Activated CD4-positive, alpha-beta T cell treated with anti-CD3 and anti-CD28 coated beads, Interleukin-2, Interleukin-6, amounts not matched to agents 100 ng/mL and 50 ng/mL, durations not matched to agents 16 hours and 8 hours (primary cell): ENCODE results near the gene DNM1.

Experiments
- DNase-seq: peaks from one replicate; pipeline ENCODE4 v3.0.0-alpha.2; 2020

Gene DNM1

DNA sequence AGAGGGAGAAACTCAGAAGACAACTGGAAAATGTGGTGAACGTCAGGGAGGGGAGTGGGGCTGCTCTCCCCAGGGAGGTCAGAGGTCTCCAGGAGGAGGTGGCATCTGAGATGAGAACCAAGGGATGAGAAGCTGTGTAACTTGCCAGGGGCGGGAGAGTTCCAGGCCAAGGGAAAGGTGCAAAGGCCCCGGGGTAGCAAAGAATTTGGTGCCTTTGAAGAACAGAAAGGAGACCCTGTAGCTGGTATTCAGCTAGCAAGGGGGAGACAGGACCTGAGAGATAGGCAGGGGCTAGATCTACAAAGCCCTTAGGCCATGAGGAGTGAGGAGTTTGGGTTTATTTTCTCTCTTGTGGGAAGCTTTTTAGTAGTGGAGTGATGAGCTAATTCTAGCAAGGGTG is 3.3 kb downstream of the DNM1 start:
- DNase-seq, result no peak

- no peak for DNase-seq
Observed at GRCh38 chr9:128206916-128207910, 4.0 kb downstream of the DNM1 start.

DNA sequence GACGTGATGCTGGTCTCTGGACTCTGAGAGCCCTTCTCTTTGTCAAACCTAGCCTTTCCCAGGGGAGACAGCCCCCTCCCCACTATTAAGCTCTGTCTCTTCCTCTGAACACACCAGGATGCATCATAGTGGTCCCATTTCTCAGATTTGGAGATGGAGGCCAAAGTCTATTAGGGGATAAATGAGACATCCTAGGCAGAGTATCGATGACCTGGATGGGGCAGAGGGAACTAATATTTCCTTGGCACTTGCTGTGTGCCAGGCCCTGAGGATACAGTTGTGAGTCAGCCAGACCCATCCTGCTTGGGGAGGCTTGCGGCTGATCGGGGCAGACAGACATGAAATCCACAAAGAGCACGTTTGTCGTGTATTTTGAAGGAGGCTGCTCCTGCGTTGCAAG is 5.2 kb downstream of the DNM1 start:
- no peak for DNase-seq

- DNase-seq, result no peak
Observed at GRCh38 chr9:128208946-128209669, 5.9 kb downstream of the DNM1 start.

- no peak for DNase-seq
Observed at GRCh38 chr9:128211186-128211980, 8.2 kb downstream of the DNM1 start.

DNA sequence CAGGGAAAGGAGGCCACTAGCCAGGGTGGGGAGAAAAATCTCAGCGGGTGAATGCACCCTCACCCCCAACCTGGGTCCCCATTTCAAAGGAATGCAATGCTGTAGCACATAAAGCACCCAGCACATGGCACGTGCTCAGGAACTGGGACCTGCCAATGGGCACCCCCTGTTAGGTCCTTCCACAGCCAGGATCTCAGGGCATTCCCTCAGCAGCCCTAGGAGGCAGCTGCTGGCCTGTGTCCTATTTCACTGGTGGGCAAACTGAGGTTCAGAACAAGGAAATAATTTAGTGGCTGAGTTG is 8.8 kb downstream of the DNM1 start:
- DNase-seq, result no peak

DNA sequence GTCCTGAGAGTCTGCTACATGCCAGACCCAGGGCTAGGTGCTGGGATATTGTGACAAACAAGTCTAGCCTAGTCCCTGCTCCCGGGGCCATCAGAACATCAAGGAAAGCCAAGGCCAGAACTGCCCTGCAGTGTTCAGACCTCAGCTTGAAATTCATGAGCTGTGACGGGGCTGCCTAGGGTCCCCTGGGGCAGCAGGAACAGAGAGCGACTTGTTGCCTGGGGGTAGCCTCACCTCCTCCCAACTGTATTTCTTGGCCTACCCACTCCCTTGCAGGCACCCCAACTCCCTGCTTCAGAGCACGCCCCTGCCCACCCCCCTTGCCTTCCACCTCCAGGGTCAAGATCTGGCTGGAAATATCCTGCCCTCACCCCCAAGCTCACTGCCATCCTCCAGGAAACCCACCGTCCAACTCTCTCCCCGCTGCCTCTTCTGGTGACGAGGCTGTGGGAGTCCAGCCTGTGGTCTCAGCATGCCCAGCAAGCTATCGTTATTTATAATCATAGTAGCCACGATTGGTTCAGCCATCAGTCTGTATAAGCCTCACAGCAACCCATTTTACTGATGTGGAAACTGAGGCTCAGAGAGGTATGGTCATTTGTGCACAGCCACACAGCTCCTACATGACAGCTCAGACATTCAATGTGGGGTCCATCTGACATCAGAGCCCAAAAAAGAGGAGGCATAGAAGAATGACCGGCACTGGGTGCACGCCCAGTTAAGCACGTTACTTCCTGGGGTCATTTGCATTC is 10.7 kb downstream of the DNM1 start:
- DNase-seq, result no peak

DNA sequence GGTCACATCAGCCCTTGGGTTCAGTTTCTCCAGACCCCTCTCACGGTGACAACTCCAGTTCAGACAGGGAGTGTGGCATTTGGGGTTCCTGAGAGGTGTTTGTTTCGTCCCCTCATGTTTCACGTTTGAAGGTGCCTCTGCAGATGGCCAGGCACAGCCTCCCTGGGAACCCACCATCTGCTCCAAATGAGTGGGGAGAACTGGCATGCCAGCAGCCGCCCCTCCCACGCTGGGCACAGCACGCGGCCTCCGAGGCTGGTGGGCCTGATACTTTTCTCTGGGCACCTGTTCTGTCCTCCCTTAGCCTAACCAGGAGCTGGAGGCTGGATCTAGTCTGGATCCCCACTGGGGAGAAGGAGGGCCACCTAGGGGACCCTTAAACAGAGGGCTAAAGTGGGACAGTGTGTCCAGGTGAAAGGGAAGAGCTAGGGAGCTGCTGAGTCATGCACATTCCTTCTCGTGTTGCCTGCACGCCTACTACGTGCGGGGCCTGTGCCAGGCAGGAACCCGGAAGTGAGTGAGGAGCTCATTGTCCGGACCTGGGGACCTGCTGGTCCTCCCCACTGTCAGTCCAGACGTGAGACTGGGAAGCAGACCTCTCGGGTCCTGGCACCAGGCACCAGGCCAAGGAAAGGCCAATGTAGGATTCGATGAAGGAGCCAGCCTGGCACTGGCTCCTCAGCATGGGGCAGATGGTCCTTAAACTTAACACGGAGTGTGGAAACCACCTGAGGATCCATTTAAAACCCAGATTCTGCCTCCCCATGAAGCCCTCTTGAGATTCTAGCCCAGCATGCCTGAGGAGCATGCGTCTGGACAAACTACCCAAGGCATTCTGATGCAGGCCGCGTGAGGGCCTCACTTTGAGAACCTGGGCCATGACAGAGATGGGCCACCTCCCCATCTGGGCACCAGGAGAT is 11.7 kb downstream of the DNM1 start:
- no peak for DNase-seq

GRCh38 chr9:128215491-128216409 is 12.6 kb downstream of the DNM1 start:
- DNase-seq, result no peak

DNA sequence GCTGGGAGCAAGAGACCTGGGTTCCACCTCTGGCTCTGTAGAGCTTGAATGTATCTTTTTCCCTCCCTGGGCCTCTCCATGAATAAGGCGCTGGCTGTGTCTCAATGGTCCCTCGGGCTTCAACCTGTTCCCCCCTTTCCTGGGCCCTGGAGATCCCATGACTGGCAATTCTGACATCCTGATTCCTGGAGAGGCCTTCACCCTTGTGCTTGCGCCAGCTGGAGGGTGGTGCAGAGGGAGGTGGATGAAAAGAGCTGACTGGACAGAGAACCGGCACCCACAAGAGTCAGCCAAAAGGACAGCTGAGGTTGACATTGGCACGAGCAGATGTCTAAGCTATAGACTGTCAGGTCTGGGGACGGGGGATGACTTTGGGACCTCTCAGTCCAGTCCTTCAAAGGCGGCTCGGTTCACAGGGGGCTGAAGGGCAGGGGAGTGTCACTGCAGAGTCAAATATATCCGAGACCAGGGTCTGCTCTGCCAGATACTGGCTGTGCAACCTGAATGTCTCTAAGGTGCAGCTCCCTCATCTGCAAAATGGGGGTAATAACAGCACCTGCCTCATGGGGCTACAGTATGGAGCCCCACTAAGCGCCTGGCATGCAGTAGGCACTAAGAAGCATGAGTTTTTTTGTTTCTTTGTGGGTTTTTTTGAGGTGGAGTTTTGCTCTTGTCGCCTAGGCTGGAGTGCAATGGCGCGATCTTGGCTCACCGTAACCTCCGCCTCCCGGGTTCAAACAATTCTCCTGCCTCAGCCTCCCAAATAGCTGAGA is 13.8 kb downstream of the DNM1 start:
- no peak for DNase-seq

DNA sequence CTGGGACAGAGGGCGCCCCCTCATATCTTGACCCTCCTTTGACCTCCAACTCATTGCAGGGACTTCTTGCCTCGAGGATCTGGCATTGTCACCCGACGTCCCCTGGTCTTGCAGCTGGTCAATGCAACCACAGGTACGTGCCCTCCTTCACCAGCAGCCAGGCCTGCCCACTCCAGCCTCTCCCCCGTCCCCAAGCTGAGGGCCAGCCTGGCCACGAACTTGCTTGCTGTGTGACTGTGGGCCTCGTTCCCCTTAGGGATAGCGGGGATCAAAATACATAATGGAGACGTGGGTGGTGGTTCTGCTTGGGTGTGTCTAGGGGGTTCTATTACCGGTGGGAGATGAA is 15.0 kb downstream of the DNM1 start:
- DNase-seq, result no peak

DNA sequence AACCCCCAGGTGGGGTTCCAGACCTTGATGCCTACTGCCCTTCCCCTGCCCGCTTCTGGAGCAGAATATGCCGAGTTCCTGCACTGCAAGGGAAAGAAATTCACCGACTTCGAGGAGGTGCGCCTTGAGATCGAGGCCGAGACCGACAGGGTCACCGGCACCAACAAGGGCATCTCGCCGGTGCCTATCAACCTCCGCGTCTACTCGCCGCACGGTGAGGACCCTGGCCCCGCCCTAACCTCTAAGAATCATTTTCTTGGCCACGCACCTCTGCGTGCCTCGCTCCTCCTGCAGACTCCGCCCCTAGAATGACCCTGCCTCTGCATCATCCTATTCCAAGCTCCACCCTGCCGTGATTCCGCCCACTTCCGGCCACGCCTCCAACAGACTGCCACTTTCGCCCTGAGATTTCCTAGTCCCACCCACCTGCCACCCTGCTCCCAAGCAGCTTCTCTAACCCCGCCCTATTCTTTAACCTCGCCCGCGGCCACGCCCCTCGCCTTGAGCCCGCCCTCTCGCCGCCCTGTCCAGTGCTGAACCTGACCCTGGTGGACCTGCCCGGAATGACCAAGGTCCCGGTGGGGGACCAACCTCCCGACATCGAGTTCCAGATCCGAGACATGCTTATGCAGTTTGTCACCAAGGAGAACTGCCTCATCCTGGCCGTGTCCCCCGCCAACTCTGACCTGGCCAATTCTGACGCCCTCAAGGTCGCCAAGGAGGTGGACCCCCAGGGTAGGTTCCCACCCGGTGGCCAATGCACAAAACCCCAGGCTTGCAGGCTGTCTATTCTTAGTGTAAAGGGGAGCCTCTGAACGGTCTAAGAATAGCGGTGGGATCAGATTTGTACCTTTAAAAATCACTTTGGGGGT is 15.6 kb downstream of the DNM1 start:
- peak; percentile 97 for DNase-seq

GRCh38 chr9:128219831-128220230 is 16.7 kb downstream of the DNM1 start:
- no peak for DNase-seq

DNA sequence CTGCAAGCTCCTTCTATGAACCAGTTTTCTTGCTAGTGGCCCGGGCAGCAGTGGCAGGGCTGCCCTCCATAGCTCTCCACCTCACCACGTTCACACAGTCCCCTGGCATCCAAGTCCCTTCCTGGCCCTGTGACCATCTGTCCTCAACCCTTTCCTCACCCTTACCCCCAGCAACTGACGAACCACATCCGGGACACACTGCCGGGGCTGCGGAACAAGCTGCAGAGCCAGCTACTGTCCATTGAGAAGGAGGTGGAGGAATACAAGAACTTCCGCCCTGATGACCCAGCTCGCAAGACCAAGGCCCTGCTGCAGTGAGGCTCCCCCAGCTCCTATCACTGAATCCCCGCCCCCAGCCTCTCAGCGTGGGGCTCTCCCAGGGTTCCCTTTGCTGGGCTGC is 18.8 kb downstream of the DNM1 start:
- DNase-seq, result no peak

DNA sequence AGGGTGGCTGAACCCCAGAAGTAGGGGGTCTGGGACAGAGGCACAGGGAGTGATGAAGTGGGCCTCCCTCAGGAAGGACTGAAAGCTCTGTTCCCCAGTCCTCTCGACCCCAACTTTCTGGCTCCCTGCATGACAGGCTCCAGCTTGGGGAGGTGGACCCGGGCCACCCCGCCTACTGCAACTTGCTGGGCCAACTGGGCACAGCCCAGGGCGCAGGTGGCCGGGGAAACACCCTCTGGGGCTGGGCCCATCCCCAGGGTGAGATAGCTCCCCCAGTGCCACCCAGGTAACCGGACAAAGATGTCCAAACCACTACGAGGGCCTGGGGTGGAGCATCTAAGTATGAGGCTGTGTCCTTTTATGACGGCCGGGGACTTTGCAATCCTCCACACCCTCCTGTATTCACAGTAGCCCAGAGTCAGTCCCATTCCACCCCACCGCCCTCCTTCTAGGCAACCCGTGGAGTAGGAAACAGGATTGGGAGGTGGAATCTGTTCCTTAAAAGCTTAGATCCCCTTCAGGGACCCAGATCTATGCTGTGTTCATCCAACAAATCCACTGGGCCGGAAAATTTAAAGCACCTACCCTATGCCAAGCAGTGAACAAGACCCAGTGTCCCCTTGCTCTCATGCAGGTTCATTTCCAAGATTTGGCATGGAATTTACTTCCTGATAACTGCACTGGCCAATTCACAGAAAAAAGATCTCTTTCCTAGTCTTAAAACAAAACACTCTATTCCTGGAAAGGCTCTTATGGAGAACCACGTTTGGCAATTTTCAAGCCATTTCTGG is 19.9 kb downstream of the DNM1 start:
- DNase-seq, result no peak

DNA sequence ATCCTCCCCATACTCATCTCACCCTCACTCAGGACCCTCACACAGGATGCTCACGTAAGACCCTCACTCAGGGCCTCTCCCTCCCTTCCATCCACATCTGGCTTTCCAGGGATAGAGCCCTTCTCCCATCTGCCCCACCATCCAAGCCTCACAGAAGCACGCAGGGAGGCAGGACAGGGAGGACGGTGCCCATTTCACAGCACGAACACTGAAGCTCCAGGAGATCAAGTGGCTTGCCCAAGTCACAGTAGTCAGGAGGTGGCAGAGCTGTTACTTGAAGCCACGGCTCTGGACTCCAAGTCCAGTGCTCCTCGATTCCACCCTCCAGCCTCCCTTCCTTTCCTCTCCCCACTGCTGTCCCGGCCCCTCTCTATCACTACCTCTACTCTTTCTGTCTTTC is 21.7 kb downstream of the DNM1 start:
- DNase-seq, result no peak

- DNase-seq, result no peak
Observed at GRCh38 chr9:128225770-128226411, 22.7 kb downstream of the DNM1 start.
